ENCODE data around the gene HDAC4.
A peak's percentile ranks its signal among the peaks of the same experiment; 100 is the strongest.

The HDAC4 gene

GRCh38 chr2:239299218-239299939 is 101.4 kb downstream of the HDAC4 start:
- DNase-seq: peak in 23 of 56 donors; percentile 33 to 69 (median 41)

DNA sequence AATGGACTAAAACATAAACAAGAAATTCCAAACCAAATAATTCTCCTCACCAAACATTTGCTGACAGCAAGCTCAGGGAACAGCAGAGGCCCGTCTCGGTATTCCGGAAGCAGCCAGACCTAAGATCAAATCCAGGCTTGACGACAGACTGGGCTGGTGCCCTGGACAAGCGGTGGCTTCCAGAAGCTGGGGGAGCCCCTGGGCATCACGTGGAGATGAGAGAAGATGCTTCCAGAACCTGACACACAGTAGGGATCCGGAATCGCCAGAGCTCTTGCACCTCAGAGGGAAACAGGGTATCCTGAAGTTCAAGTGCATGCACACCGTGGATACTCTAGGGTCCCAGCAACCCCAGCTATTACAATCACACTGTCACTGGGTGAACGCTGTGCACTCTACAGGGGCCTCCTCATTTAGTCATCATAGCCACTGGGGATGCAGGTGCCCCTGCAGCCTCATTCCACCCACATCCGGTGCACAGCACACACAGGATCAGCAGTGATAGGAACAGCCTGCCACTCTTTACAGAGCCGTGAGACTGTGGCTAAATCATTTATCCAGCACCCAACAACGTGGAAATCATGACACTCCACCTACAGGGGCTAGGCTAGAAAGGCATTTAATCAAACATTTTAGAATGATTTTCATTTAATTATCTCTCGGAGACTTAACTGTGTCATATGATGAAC is 102.6 kb downstream of the HDAC4 start:
- DNase-seq: no peak

DNA sequence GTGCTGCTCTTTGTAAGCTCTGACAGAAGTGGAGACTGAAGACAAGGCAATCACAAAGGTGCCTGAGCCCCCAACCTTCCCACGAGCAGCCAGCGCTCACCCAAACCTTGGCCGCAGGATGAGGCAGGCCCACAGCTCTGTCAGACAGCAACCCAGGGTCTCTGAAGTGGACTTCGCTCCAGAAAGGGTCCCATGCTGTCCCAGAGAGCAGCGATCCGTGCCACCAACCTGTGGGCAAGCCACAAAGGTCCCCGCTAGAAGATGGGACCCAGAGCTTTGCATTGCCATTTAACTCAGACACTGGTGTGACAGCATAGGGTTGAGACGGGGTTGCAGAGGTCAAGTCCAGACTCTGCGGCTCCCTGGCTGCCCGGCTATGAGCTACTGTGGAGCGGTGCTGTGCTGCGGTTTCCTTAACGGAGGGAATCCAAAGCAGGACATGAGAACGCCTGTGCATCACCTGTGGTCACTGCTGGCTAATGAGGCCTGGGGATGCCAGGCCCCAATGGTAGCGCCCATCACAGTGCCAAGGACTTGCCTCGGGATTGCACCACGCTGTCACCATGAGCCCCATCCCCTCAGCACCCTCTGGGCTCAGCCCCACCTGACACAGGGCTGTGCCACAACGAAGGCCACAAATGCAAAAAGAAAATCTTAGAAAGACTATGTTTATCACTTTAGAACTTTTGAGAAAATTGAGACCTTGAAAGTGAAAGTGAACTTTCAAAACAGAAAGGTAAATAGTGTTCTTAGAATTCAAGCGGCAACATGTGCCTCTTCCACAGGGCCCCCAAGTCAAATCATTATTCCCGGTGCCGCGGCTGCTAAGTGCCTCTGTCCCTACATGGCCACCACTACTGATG is 103.4 kb downstream of the HDAC4 start:
- DNase-seq: no peak

DNA sequence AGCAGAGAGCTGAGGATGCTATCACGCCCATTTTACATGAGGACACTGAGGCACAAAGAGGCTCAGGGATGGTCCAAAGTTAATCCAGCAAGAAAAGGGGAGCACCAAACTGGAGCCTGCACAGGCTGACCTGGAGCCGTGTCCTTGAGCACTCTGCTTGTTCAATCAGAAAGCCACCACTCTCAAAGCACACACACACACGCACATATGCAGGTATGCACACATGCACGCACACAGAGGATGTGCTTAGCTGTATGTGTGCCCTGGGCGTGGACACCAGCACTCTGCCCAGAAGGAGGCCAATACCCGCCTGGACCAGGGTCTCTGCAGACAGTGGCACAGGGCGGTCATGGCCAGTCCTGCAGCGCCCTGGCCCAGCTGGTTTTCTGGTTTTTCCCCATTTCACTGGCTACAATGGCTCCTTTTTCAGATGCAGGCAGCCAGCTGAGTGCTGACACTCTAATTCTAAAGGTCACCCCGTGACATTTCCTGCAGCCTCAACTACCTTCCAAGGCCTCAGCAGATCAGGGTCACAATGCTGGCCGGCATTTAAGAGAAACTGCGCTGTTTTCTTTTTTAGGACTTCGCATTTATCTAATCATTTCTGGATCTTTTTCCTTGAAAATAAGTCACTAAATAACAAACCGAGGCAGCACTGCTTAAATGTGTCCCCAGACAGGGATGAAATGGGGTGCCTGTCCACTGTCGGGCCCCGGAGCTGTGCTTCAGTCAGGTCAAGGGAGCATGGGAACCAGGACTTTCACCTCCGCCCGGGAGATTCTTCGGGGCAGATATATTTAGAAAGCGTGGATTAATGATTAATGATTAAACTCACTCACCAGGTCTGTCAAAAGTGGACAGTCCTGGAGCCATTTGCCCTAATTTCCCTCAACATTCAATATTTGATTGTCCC is 104.5 kb downstream of the HDAC4 start:
- DNase-seq: peak in 26 of 56 donors; percentile 30 to 79 (median 56)

DNA sequence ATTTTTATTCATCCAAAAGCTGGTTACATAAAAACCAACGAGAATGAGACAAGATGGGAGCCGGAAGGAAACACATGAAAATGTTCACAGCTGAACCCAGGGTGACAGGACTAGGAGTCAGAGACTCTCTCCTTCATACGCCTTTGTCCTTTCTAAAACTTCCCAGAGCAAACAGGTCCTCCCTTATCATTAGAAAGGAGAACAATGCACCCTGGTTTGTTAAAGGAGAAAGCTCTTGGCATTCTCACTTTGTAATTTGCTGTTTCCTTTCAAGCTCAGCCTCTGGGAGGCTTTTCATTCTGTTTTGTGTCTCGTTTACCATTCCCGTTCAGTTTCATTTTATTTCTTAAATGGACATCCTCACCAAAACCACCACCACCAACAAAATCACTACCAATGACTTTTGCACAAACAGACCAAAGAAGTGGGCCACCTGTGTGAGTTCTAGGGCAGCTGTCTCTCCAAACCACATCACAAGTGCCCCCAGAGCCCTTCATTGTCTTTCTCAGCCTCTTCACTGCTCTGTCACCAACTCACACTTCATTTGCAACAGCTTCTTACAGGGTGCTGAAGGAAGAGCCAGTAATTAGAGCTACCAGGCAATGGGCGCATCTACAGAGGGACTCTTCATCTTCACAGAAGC is 105.3 kb downstream of the HDAC4 start:
- no peak for DNase-seq

DNA sequence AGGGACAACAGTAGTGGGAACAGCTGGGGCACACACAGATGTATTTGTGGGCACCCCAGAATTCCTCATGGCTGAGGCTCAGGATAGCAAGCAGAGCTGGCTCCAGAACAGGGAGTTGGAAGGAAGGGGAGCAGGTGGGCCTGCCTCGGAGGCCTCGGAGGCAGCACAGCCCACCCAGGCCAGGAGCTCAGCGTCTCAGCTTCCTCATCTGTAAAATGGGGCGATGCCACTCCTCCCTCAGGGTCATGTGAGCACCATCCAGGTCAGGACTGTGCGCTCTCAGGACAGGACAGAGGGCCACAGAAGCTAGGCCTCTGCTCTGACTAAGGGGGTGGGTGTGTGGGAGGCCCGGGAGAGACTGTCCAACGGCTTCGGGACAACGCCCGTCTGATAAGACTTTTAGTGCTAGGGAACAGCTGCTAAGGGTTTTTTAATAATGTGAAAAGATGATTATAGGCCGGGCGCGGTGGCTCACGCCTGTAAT is 106.2 kb downstream of the HDAC4 start:
- no peak for DNase-seq

- no peak for DNase-seq
Observed at GRCh38 chr2:239293775-239294430, 106.9 kb downstream of the HDAC4 start.

DNA sequence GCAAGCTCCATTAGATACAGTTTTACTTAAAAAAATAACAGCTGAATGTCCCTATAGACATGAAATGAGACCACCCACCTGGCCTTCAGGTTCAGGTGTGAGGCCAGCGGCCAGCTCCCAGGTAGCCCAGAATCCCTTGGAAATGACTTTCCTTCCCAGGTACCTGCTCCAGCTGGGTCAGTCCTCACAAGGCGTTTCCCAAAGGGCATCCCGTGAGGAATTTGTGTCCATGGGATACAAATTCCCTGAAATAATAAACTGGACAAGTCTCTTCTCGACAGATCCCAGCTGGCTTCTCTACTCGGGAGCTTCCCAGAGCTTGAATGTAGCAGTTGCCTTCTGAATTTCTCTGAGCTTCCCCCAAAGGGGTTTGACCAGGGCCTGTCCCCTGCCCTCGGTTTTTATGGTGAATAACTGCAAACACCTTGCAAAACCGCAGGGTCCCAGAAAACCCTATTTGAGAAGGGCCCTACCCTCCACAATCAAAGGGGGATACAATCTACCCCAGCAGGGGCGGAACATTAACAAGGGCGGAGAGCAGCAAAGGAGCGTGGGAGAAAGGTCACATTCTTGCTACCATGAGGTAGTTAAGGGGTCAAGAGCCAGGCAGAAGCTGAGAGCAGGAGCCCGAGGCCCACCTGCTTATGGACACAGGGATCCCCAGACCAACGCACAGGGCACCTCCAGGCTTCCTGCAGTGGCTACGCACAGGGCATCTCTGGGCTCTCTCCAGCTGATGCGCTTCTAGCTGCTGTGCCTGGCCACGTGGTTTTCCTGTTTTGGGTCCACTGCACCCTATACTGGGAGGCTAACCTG is 107.7 kb downstream of the HDAC4 start:
- no peak for DNase-seq

DNA sequence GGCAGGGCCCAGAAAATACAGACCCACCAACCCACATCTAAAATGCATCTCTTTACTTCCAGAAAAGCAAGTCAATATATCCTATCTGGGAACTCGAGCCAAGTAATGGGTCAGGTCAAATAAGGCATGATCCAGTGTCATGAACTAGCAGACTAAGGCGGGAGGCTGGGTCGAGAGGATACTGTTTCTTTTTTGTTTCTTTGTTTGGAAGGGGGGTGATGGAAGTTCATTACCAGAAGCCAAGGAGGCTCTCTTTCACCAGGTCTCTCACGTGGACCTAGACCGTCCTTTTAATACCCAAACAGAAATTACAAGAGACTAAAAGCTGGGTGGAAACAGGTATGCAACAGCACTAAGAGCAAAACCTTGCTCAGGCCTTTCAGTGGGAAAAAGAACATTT is 108.3 kb downstream of the HDAC4 start:
- DNase-seq: no peak

DNA sequence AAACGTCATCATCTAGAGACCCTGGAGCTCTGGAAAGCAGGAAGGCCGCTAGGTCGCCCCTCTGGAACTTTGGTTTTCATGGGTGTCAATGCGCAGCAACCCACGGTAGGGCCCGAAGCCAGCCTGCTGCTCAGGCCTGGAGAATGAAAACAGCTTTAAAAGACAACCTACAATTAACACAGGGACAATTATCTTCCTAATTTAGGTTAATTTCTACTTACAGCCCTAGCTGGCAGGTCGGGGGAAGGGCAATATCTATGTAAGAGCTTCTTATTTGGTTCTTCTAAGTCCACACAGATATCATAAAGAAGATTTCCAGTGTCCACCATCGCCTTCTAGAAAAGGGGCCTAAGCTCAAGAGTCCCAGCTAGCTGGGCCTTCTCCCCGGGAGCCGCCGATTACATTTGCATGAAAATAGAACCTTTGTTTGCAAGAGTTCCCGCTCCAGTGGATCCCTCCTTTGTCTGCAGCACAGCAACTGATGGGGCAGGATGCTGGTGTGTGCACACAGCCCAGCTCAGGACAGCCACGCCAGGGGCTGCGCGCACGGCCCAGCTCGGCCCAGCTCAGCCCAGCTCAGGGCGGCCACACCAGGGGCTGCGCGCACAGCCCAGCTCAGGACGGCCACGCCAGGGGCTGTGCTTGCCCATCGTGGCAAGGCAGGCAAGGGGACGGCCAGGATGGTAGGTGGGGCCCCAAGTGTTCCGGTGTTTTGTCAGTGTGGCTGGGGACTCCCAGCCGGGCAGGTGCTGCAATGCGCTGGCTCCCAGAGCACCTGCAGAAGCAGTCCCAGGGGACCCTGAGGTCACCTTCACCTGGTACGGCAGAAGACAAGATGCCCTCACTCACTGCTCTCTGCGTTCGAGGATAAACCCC is 109.1 kb downstream of the HDAC4 start:
- peak in 31 of 56 donors; percentile 31 to 70 (median 55) for DNase-seq

DNA sequence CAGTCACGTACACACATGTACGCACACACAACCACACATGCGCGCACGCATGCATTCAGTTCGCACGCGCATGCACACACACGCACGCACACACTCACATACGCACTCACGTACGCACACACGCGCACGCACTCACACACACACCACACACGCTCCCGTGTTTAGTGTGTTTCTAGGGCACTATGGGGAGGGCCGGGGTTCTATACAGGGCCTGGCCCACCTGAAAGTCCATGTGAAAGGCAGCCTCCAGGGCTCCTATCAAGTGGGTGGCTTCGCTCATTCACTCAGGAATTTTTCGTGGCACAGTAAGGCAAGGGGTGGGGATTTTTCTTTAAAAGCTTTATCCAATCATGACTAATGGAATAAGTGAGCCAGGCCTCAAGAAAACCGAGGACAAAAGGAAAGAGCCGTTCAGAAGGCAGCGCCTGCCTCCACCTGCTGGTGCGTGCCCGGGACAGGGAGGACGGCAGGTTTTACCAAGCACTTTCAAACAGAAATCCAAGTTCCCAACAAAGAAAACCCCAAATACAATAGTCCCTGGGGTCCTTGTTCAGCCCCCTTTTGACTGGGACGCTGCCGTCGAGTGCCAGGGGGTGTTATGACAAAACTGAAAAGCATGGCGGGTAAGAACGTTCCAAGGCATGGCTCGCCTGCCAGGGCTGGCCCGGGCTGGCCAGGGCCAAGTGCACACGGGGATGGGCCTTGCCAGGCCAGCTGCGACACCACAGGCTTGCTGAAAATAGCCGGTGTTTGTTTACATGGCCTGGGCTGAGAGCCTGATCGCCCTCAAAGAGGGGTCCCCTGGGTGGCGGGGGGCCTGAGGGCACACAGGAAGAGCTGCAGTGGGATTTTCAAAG is 110.0 kb downstream of the HDAC4 start:
- peak in 24 of 56 donors; percentile 33 to 79 (median 50) for DNase-seq

DNA sequence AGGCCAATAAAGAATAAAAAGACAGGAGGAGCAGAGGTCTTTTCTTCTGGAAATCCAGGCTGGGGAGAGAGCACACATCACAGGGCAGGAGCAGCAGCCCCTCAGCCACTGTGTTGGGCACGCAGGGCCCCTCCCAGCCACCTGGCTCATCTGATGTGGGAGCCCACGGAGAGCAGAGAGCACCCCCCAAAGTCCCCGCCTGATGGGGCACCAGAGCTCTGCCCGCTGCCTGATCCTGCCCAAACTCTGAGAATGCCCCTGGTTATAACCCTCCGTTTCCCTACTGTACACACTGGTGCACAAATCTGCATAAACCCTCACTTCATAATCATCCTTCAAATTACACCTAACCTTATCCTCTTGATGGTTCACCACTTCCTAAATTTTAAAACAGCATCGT is 111.3 kb downstream of the HDAC4 start:
- no peak for DNase-seq

DNA sequence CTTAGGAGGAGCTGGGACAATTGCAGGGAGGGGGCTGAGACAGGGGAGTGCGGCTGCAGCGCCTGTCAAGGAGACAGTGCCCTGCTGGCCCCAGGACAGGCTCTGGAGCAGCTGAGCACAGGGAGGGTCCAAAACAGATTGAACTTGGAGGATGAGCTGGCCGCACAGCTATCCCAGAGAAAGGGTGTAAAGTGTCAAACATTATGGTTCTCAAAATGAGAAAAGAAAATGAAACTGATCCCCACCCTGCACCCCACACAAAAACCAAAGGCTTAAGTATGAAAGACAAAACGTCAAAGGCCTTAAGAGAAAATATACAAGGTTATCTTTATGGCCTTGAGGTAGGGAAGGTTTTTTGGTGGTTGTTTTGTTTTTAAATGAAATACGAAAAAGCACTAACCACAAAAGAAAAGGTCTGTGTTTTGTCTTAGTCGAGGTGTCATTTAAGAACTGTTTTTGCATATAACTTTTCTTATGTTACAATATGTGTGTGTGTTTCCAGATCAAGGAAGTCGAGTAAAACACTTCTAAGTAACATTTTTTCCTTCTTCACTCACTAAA is 111.8 kb downstream of the HDAC4 start:
- DNase-seq: no peak

DNA sequence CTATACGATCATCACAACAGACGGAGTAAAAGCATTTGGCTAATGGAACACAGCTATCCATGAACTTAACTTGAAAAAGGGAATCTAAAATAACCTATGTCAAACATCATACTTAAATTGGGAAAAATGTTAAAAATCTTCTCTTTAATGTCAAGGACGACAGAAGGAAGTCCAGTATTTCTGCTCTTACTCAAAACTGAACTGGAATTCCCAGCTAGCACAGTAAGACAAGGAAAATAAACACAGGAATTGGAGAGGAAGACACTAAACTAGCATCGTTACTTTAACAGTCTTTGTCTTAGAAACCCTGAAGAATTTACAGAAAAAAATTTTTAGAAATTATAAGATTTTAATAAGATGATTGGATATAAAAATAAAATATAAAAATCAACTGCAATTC is 112.6 kb downstream of the HDAC4 start:
- DNase-seq: no peak

- DNase-seq: no peak
Observed at GRCh38 chr2:239287461-239287860, 113.4 kb downstream of the HDAC4 start.

- no peak for DNase-seq
Observed at GRCh38 chr2:239286901-239287300, 113.9 kb downstream of the HDAC4 start.

GRCh38 chr2:239285932-239286230 is 114.9 kb downstream of the HDAC4 start:
- DNase-seq: no peak

Data from nucleus accumbens (tissue), 56 donors.